ENCODE data around the gene PPT1.

PPT1 gene

DNA sequence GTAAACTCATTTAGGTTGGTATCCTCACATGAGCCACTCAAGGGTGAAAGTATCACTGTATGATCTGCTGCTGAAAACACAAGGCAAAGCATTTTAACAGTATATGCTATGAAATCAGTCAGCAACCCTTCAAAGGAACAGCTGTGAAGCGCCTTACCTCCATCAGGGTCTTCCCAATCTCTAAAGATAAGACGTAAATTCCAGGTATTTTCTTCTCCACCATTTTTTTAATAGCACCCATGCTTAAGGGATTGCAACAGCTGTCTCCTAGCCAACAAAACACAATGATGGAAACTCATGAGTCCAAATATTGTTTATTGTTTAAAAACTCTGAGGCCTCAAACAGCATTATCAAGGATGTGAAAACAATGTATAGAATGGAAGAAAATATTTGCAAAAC, 4.8 kb downstream of the PPT1 start:
- no peak for DNase-seq

DNA sequence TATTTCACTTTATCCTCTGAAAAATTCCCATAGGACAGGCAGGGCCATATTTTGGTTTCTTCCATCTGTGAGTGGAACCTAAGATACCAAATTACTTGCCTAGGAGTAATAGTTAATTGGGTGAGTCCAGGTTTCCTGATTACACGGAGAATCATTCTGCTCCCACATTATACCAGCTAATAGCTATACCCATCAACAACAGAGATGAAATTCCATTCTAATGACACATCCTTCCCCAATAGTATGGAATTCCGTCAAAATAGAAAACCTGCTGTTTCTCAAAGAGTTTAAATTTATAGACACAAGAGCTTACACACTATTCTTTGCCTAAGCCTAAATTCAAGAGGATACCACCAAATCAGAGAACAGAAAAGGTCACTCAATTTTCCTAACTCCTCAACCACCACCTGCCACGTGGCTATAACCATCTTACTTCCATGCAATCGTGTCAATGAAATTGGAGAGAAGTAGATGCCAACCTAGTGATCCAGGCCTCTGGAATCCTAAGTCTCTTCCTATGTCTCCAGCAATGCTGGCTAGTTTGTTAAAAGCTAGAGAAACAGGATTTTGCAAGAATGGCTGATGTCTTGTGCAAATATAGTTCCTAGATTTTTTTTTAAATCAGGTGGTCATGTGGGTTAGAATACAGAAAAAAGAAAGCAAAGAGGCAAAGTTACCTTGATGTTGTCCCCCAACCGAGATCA, 6.2 kb downstream of the PPT1 start:
- no peak for DNase-seq

DNA sequence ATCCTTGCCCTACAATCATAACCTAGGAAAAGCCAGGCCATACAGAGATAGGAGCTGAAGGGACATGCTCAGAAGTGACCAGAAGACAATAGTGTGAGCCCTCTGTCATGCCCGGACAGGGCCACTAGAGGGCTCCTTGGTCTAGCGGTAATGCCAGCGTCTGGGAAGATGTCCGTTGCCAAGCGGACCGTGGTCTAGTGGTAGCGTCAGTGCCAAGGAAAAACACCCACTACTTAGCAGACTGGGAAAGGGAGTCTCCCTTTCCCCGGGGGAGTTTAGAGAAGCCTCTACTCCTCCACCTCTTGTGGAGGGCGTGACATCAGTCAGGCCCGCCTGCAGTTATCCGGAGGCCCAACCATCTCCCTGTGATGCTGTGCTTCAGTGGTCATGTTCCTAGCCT, 12.3 kb downstream of the PPT1 start:
- peak; percentile 55 for DNase-seq

DNA sequence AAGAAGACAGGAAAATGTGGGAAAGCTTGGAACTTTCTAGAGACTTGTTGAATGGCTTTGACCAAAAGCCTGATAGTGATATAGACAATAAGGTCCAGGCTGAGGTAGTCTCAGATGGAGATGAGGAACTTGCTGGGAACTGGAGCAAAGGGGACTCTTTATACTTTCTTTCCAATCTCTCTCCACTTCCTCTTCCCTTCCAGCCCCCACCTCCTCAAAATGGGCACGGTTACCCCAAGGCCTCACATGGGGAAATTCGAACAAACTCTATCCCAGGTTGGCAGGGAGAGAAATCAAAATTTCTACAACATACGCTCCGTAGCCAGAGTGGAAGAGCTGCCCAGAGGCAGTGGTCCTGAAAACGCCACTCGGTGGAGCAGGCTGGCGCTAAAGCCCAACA, 15.2 kb downstream of the PPT1 start:
- no peak for DNase-seq

DNA sequence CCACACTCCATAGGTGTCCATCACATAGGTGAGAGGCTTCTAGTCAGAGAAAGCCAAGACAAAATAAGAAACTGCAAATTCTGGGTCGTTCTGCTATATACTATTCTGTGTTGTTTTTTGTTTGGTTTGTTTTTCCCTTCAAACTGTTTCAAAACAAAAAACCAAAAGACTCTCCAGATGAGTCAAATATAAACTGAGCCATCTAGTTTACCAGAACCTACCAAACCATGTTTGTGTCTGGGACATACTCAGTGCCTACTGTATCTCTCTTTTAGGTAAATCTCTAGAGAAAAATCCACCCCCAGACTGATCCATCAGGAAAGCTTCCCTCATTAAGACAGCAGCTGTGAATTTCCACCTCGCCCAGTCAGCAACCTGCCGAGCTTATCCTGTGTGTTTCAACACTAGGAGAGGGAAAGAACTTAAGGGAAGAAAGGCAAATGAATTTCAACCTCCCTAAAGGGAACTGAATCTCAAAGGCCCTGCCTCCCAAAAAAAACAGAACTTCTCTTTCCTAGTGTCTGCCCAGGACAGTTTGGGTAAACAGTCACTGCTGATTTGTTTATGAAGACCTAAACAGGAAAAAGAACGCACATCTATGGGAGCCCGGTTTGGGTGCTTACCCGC, 17.2 kb downstream of the PPT1 start:
- no peak for DNase-seq

DNA sequence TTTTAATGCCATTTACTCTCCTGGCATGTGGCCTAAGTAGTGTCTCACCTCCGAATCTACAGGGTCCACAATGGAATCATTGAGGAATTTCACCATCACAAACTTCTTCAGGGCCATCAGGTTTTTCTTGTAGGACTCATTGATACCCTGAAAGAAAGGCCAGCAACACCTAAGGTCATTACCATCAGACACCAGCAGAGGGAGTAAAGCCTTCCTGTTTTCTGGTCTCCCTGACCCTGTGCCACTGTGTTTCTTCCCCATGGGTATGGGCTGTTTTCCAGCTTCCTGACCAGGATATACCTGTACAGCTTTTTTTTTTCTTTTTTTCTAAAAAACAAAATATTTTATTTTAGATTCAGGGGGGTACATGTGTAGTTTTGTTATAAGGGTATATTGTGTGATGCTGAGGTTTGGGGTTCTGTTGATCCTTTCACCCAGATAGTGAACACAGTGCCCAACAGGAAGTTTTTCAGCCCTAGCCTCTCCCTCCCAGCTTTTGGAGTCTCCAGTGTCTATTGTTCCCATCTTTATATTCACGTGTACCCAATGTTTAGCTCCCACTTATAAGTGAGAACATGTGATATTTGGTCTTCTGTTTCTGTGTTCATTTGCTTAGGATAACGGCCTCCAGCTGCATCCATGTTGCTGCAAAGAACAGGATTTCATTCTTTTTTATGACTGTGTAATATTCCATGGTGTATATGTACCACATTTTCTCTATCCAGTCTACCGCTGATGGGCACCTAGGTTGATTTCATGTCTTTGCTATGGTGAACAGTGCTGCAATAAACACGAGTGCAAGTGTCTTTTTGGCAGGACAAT, 18.3 kb downstream of the PPT1 start:
- DNase-seq, result no peak

DNA sequence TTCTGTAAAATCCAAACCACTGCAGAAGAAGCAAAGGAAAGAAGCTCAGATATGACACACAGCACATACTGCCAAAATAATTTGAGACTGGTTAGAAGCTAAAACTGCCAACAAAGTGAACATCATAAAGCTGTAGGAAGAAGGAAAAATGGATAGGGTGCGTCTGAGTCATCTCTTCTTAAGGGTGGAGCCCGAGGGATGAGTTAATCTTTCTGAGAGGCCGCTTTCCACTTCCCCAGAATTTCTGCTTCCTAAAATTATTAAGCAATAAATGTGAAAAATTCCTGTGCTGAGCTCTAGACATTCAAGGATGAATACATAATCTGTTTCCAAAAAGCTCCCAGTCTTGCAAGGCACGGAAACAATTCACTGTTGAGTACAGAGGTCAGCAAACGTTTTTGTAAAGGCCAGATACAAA, 20.1 kb downstream of the PPT1 start:
- DNase-seq, result no peak

DNA sequence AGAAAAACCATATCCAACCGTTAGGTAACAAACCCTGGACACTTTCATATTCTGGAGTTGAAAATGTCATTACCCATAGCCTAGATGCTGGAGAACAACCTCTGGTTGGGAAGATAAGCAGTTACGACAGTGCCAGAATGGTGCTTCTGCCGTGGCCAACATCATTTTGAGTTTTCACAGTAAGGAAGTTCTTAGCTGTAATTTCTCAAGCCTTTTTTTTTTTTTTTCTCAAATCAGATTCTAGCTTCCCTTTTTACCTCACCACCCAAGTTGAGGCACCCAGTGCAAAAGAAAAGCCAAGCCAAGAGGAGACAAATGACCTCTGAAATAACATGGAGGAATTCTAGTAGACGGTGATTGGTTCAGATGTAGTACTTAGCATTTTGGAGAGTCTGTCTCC, 21.8 kb downstream of the PPT1 start:
- no peak for DNase-seq

DNA sequence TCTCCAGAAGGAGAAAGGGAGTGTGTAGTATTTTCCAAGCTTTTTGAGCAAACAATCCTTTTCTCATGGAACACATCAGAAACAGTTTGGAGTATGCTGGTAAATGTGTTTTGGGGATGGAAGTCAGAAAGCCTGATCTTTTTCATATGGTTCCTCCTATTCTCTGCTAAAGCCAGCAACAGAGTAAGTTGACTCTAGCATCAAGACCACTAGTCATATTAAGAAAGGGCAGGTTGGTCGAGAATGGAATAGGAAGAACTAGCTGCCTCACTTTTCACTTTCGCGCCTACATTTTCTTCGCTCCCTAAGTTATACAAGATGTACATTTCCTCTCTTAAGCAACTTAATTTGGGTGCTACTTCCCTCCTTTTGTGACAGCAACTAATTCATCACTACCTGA, 24.0 kb downstream of the PPT1 start:
- DNase-seq, result no peak

DNA sequence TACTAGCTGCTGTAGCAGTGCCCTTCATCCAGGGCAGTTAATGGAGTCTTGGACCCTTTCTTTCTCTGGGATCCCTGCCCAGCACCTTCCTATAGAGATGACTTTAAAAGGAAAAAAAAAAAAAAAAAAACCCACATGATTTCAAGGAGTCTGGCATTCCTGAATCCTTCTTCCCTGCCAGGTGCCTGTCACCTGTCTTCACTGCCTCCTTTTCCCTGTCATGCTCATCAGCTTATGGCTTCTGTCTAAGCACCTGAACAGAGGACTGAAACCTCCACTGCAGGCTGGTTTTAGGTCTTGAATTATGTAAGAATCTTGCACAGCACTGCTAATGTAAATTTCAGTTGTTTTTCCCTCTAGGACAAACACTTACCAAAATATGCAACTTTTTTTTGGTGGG, 24.9 kb downstream of the PPT1 start:
- DNase-seq, result no peak

DNA sequence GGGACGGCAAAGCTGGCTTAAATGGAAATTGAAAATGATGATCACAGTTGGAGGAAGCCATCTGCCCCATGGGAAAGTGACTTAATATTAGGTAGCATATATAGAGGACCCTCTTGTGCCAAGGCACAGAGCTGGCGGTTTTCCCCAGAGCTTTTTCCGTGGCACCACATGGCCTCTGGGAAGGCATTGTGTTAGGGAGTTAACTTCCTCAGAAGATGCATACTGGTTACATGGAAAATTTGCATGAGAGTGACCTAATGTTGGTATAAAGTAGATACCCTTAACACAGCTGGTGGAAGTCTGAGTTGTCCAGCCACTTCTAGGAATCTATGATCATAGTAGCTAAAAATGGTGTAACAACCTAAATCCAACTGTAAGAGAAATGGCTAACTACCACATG, 29.2 kb downstream of the PPT1 start:
- no peak for DNase-seq

DNA sequence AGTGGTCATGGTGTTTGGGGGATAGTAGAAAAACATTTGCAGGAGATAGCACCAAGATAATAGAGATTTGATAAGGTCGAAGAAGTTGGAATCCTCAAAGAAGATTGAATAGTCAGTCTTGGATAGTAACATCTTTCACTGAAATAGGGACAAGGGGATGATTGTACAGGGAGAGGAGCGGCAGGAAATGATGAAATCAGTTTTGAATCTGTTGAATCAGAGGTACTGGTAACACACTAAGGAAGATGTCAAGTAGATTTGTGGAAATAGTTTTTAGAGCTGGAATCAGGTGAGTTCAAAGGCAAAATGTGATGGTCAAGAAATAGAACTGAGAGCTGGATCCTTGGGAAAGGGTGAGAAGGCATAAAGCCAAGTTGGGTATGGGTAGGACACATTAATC, 30.0 kb downstream of the PPT1 start:
- DNase-seq, result no peak

DNA sequence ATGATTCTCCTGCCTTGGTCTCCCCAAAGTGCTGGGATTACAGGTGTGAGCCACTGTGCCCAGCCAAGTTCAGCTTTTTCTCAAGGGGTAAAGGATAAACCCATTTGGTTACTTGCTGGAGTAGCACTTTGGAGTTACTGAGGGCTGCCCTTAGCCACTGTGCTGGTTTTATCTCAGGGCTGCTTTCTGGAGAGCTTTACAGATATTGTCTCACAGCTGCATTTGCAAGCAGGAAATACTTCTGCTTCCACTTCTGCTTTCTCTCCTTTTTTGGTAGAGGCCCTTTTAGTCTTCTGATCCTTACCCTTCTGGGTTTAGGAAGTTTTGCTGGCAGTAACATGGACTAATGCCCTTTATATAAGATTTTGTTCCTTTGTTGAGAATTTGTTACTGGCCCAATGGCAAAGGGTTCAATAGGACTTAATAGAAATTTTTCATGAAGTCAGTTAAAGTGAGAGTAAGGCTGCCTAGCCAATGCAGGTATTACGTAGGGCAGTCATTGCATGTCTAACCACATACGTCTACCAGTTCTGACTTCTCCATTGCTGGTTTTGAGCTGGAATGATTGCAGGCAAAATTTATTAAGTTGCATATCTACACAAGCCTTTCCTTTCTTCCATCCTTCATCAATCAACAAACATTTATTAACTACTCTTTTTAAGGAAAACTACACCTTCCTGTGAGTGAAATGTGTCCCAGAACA, 32.1 kb downstream of the PPT1 start:
- DNase-seq, result no peak

DNA sequence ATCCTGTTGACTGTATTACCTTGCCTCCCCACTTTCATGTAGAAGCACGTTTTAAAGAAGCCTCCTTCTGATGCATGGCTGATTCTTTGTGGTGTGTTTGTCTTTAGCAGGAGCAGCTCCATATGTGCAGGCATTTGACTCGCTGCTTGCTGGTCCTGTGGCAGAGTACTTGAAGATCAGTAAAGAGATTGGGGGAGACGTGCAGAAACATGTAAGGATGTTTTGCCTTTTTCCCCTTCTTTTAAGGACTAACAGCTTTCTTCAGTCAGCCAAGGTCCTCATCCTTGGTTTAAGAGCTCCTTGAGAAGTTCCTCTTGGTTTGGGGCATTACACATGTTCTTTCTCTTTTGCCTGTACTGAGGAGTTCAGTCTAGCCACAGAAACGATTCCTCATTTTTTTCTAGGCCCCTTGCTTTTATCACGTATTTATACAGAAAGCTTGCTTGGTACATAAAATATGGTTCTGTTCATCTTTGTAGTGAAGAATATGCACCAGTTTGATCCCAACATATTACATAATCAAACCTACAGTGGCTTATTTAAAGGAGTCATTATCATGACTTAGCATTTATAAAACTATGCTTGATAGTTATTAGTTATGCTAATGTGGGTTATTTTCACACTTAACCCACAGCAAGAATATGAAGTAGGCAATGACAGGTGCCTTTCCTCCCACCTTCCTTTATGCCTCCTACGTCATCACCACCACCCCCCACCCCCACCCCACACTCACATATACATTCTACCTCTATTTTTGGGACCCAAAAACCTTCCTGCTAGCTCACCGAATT, 36.9 kb downstream of the PPT1 start:
- no peak for DNase-seq

DNA sequence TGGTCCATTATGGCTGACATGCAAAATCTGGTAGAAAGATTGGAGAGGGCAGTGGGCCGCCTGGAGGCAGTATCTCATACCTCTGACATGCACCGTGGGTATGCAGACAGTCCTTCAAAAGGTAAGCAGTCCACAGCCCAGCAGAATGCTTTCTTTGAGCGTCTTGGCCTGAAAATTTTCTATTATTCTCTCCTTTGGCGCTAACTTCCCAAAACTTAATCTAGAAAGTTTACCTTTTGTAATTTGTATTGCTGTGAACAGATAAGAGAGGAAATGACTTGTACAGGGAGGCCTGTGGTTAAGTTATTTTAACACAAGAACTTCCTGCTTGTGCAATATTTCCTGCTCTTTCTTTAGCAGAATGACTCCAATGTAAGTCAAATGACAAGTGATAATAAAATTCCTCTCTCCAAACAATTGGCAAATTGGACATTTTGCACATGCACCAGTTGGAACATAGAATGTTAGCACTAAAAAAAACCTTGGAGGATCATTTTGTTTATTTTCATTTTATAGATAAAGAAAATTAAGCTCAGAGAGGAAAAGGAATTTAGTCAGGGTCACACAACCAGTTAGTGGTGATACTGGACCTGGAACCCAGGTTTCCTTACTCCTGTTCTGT, 37.6 kb downstream of the PPT1 start:
- DNase-seq, result no peak

DNA sequence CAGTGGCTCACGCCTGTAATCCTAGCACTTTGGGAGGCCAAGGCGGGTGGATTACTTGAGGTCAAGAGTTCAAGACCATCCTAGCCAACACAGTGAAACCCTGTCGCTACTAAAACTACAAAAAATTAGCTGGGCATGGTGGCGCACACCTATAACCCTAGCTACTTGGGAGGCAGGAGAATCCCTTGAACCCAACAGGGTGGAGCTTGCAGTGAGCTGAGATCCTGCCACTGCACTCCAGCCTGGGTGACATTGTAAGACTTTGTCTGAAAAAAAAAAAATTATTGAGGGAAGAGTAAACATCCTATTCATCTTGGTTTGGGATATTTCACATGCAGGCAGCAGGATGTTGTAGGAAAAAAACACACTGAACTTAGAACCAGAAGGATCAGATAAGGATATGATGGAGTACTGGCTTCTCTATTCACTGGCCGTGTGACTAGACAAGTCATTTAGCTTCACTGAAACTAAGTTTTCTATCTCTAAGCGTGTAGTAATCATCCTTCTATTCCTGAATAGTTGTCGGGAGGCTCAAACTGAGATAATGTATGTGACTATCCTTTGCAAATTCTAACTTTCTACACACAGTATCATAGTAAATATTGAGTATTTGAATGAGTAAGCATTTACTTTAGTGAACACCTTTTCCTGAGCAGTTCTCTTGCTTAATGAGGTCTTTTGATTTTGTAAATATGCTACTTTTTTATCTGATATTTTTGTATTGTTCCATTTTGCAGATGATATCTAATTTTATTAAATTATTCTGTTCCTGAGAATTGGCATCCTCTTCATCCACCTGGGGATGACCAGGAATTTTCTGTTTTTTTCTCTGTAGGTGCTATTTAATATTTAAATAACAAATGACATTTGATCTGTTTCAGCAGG, 38.4 kb downstream of the PPT1 start:
- no peak for DNase-seq

DNA sequence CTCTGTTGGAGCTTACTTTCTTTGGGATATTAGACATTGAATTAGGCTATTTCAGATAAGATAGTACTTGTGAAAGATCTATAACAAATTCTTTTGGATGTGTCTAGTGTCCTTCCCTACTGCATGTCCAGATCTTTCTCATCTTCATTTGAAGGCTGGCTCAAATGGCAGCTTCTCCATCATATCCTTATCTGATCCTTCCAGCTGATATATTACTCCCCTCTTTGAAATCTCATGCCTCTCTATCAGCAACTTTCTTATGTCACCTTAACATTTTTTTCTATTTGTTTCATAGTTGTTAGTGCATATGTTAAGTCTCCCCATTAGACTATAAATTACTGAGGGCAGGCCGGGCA, 39.0 kb downstream of the PPT1 start:
- DNase-seq, result no peak

DNA sequence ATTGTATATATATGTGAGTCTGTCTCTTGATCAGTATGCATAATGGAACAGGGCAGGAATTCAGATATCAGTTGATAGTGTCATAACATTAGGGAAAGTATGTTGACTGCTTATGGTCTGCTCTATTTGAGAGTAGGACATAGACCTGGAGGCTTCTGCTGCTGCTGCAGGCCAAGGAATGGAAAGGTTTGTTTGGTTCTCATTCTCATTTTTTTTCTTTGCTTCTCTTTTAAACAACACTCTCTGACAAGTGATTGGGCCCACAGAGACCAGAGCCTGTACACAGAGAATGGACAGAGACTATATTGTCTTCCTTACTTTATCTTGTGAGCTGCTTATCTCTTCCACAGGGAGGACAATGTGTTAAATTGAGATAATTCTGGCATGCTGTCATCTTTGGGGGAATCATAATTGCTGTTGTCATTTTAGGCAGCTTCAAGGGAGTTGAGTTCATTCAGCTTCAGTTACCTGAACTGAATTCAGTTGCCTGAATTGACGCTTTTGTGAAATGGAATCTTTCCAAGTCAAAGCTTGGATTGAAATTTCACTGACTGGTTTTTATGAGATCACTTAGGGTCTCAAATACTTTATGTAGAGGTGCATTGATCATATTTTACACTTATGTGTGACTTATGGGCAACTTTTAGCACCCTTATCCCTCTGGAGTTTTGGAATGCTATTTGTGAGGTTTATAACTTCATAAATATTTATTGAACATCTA, 39.6 kb downstream of the PPT1 start:
- DNase-seq, result no peak

DNA sequence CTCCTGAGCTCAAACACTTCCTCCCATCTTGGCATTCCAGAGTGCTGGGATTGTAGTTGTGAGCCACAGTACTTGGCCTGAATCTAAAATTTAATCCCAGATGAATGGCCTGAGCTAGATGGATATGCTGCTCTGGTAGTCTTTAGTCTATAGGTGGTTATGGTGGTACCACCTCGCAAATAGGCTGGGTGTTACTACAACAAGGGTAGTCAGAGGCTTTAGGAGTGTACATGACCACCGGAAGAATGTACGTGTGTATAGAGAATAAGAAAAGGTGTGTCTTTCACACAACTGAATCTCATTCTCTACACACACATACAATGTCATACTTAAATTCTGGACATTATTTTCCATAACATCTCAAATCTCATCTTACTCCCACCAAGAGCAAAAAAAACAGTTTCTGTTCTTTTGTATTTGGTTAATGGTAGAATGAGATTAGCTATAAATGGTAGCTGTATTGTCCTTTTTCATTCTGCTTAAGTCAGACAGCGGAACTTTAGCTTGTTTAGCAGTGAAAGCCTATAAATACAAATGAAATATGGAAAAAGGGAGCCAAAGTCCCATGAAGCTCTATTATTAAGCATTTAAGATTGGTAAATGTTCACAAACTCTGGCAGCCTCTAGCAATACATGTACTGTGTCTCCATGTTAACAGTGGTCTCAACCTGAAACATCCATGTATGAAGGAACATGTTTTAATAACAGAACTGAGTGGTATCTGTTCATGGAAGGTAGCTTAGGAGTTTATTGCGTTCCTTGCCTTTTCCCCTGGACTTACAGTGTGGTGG, 40.3 kb downstream of the PPT1 start:
- DNase-seq, result no peak
